ENCODE results near the gene NFATC2.

GRCh38 chr20:51473771-51474170, 68.7 kb downstream of the NFATC2 start:
- no peak for TF ChIP-seq EZH2 (IDR thresholded peaks at IDR 0.05; ENCODE audit: borderline replicate concordance, low read length)
- TF ChIP-seq, protein P1, sequence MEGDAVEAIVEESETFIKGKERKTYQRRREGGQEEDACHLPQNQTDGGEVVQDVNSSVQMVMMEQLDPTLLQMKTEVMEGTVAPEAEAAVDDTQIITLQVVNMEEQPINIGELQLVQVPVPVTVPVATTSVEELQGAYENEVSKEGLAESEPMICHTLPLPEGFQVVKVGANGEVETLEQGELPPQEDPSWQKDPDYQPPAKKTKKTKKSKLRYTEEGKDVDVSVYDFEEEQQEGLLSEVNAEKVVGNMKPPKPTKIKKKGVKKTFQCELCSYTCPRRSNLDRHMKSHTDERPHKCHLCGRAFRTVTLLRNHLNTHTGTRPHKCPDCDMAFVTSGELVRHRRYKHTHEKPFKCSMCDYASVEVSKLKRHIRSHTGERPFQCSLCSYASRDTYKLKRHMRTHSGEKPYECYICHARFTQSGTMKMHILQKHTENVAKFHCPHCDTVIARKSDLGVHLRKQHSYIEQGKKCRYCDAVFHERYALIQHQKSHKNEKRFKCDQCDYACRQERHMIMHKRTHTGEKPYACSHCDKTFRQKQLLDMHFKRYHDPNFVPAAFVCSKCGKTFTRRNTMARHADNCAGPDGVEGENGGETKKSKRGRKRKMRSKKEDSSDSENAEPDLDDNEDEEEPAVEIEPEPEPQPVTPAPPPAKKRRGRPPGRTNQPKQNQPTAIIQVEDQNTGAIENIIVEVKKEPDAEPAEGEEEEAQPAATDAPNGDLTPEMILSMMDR (IDR thresholded peaks at IDR 0.05; ENCODE audit: low read length): no peak
